ENCODE measurements around the gene FEZ2.

The FEZ2 gene

GRCh38 chr2:36560726-36561125 lies 37.2 kb downstream of the FEZ2 start:
- no peak for DNase-seq

- no peak for DNase-seq
Measured at GRCh38 chr2:36559221-36559942, 38.6 kb downstream of the FEZ2 start.

GRCh38 chr2:36556842-36557241 lies 41.1 kb downstream of the FEZ2 start:
- no peak for DNase-seq

GRCh38 chr2:36555789-36556188 lies 42.2 kb downstream of the FEZ2 start:
- DNase-seq = no peak

GRCh38 chr2:36554531-36554930 lies 43.4 kb downstream of the FEZ2 start:
- DNase-seq = no peak

- DNase-seq = no peak
Measured at GRCh38 chr2:36553683-36554082, 44.3 kb downstream of the FEZ2 start.

- DNase-seq = no peak
Measured at GRCh38 chr2:36550006-36550405, 48.0 kb downstream of the FEZ2 start.

GRCh38 chr2:36549165-36549574 lies 48.8 kb downstream of the FEZ2 start:
- DNase-seq = no peak

- no peak for DNase-seq
Measured at GRCh38 chr2:36547906-36548305, 50.1 kb downstream of the FEZ2 start.

GRCh38 chr2:36545871-36546416 lies 52.0 kb downstream of the FEZ2 start:
- no peak for DNase-seq

- DNase-seq = no peak
Measured at GRCh38 chr2:36544638-36545338, 53.2 kb downstream of the FEZ2 start.

- no peak for DNase-seq
Measured at GRCh38 chr2:36541891-36542595, 55.9 kb downstream of the FEZ2 start.

- no peak for DNase-seq
Measured at GRCh38 chr2:36540986-36541754, 56.8 kb downstream of the FEZ2 start.

- DNase-seq = no peak
Measured at GRCh38 chr2:36539631-36540030, 58.3 kb downstream of the FEZ2 start.

GRCh38 chr2:36538335-36538734 lies 59.6 kb downstream of the FEZ2 start:
- no peak for DNase-seq

GRCh38 chr2:36536776-36537175 lies 61.2 kb downstream of the FEZ2 start:
- DNase-seq = no peak

GRCh38 chr2:36535099-36535498 lies 62.9 kb downstream of the FEZ2 start:
- no peak for DNase-seq

- DNase-seq = no peak
Measured at GRCh38 chr2:36534275-36534799, 63.6 kb downstream of the FEZ2 start.

GRCh38 chr2:36530983-36531354 lies 67.0 kb downstream of the FEZ2 start:
- no peak for DNase-seq

GRCh38 chr2:36530178-36530982 lies 67.6 kb downstream of the FEZ2 start:
- DNase-seq = no peak

- no peak for DNase-seq
Measured at GRCh38 chr2:36528766-36529392, 69.1 kb downstream of the FEZ2 start.

All from activated T-cell treated with anti-CD3 and anti-CD28 coated beads, Interleukin-2, amount 50 U/mL, for 48 hours (primary cell).